ELR (cell line): ENCODE data around the gene PPFIBP2.

Experiments used
- DNase-seq: peaks from one replicate; pipeline ENCODE4 v3.0.0-alpha.2; 2015; ENCODE audit warnings: low read depth

PPFIBP2 gene

GRCh38 chr11:7603031-7603781 lies 89.4 kb downstream of the PPFIBP2 start:
- no peak for DNase-seq

GRCh38 chr11:7604331-7604955 lies 90.6 kb downstream of the PPFIBP2 start:
- DNase-seq = no peak

GRCh38 chr11:7605186-7605943 lies 91.6 kb downstream of the PPFIBP2 start:
- DNase-seq = peak; percentile 15

GRCh38 chr11:7606496-7606895 lies 92.7 kb downstream of the PPFIBP2 start:
- DNase-seq = no peak

GRCh38 chr11:7609015-7609414 lies 95.2 kb downstream of the PPFIBP2 start:
- no peak for DNase-seq

- no peak for DNase-seq
Measured at GRCh38 chr11:7609521-7609920, 95.7 kb downstream of the PPFIBP2 start.

- no peak for DNase-seq
Measured at GRCh38 chr11:7610393-7610792, 96.6 kb downstream of the PPFIBP2 start.

- DNase-seq = no peak
Measured at GRCh38 chr11:7611411-7611810, 97.6 kb downstream of the PPFIBP2 start.

- DNase-seq = no peak
Measured at GRCh38 chr11:7612056-7612660, 98.4 kb downstream of the PPFIBP2 start.

- DNase-seq = no peak
Measured at GRCh38 chr11:7612661-7613393, 99.0 kb downstream of the PPFIBP2 start.

- DNase-seq = no peak
Measured at GRCh38 chr11:7613394-7613720, 99.6 kb downstream of the PPFIBP2 start.

GRCh38 chr11:7614656-7615055 lies 100.9 kb downstream of the PPFIBP2 start:
- DNase-seq = no peak

- DNase-seq = no peak
Measured at GRCh38 chr11:7617032-7617431, 103.2 kb downstream of the PPFIBP2 start.

GRCh38 chr11:7619322-7619721 lies 105.5 kb downstream of the PPFIBP2 start:
- DNase-seq = no peak

GRCh38 chr11:7621090-7621489 lies 107.3 kb downstream of the PPFIBP2 start:
- no peak for DNase-seq

- DNase-seq = no peak
Measured at GRCh38 chr11:7621554-7621953, 107.8 kb downstream of the PPFIBP2 start.

GRCh38 chr11:7622721-7623120 lies 108.9 kb downstream of the PPFIBP2 start:
- DNase-seq = no peak

- DNase-seq = no peak
Measured at GRCh38 chr11:7628660-7629059, 114.9 kb downstream of the PPFIBP2 start.

GRCh38 chr11:7630002-7630401 lies 116.2 kb downstream of the PPFIBP2 start:
- no peak for DNase-seq

GRCh38 chr11:7632211-7632610 lies 118.4 kb downstream of the PPFIBP2 start:
- DNase-seq = no peak

- DNase-seq = no peak
Measured at GRCh38 chr11:7635137-7635536, 121.3 kb downstream of the PPFIBP2 start.

- no peak for DNase-seq
Measured at GRCh38 chr11:7635708-7636107, 121.9 kb downstream of the PPFIBP2 start.
